ENCODE results near the gene CYB561D2.

- TF ChIP-seq POLR2AphosphoS5 (IDR thresholded peaks at IDR 0.05) = no peak
- no peak for TF ChIP-seq CTCF (IDR thresholded peaks at IDR 0.05)
- TF ChIP-seq POLR2A (IDR thresholded peaks at IDR 0.05) = no peak
Measured at GRCh38 chr3:50401978-50402595, 51.4 kb downstream of the CYB561D2 start.
